Esophagus muscularis mucosa (tissue), 4 donors: ENCODE results near the gene TTC17. TPM values are rescaled to one million over a fixed set of nuclear protein-coding genes. Genes with fewer than 3 reads are reported as not detected.
A peak's percentile ranks its signal among the peaks of the same experiment; 100 is the strongest.

Source experiments
- DNase-seq: peaks from one replicate; pipeline ENCODE4 v3.0.0-alpha.2; 2017; ENCODE audit errors: extremely low spot score
- H3K27ac ChIP-seq, 4 donors: fragments of 200-600 bp; sonication (generic); replicated peaks in 1 of 4; 1 replicate in 3 of 4; 2 replicates in 1 of 4; pipeline ENCODE4 v1.5.1; 2016 to 2019; ENCODE audit warnings: mild to moderate bottlenecking in 1 of 4
- H3K27me3 ChIP-seq, 4 donors: fragments of 200-600 bp; sonication (generic); one replicate each; pipeline versions ENCODE4 v1.5.1 to v1.6.0; 2016 to 2019
- H3K36me3 ChIP-seq, 4 donors: fragments of 200-600 bp; sonication (generic); one replicate each; pipeline ENCODE4 v1.5.1; 2016 to 2019
- H3K4me1 ChIP-seq, 4 donors: fragments of 200-600 bp; sonication (generic); one replicate each; pipeline ENCODE4 v1.5.1; 2016 to 2019
- H3K4me3 ChIP-seq, 4 donors: fragments of 200-600 bp; sonication (generic); 1 replicate in 2 of 4; 2 replicates in 2 of 4; pipeline ENCODE4 v1.5.1; 2016 to 2019; ENCODE audit warnings: mild to moderate bottlenecking in 4 of 4, moderate library complexity in 1 of 4
- H3K9me3 ChIP-seq, 4 donors: fragments of 200-600 bp; sonication (generic); 1 replicate in 3 of 4; 2 replicates in 1 of 4; pipeline ENCODE4 v1.5.1; 2016 to 2019
- EP300 ChIP-seq: sonication (generic); formaldehyde crosslinking; IDR thresholded peaks from one replicate; pipeline ENCODE4 v1.6.1; 2017; ENCODE audit warnings: antibody characterized with exemption
- POLR2A ChIP-seq: fragments of 450-650 bp; IDR thresholded peaks from one replicate; pipeline ENCODE4 v1.6.1; 2017; ENCODE audit warnings: antibody characterized with exemption, moderate library complexity, mild to moderate bottlenecking, low read depth
- POLR2AphosphoS5 ChIP-seq, 2 donors: sonication (generic); formaldehyde crosslinking; IDR thresholded peaks; one replicate each; pipeline ENCODE4 v1.6.1; 2017; ENCODE audit warnings: antibody characterized with exemption in 2 of 2
- WGBS: methylation state at CpG from one replicate; pipeline ENCODE4 v1.1.5; 2018; 5-methylcytosine and 5-hydroxymethylcytosine counted together
- intact Hi-C: fragments of 100-400 bp; cut with DNase I; formaldehyde crosslinking; loops from one replicate; pipeline ENCODE4 v1.15.1; 2023
- total RNA-seq, 4 donors: library from RNA; depleted of rRNA; stranded (reverse); fragments of >200 nt; gene quantifications; one replicate each; pipeline versions ENCODE4 v1.1.0 to v1.2.1, GENCODE V29; 2016
- TF ChIP-seq, protein P1 (sequence below), 3 experiments: fragments of 200-600 bp in 2 of 3; fragments of 450-650 bp in 1 of 3; sonication (generic) in 2 of 3; IDR thresholded peaks; one replicate each; pipeline ENCODE4 v1.5.1; 2017 to 2019; ENCODE audit warnings: antibody characterized with exemption in 3 of 3, mild to moderate bottlenecking in 2 of 3, moderate library complexity in 1 of 3

The TTC17 gene
- total RNA-seq, 4 donors from 2014 or later: 45.3 to 73.5 (median 56.1) TPM

DNA sequence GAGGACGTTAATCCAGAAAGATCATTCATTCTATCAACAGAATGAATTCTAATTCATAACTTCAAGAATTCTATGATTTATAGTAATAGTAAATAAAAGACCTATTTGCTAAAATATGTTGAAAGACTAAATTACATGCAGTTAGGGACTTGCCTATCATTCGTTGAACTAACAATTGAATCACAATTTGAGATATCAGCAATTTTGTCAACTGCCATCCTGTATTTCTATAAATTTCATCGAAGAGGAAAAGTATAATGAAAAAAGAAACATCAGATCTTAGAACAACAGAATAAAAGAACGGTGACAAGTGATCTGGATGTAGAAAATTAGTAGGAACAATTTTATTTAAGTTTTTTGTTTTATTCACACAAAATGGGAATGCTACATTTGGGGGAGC, 4.4 kb upstream of the TTC17 start:
- no peak overlapping the region for H3K4me3 ChIP-seq
- H3K36me3 ChIP-seq: no peaks in the 10 kb centered on the region
- H3K4me1 ChIP-seq: peaks cover 0 to 9% (median 6%) of the 10 kb centered on the region in 4 donors
- DNase-seq: no peak
- H3K27me3 ChIP-seq: no peaks in the 10 kb centered on the region
- TF ChIP-seq, protein P1, sequence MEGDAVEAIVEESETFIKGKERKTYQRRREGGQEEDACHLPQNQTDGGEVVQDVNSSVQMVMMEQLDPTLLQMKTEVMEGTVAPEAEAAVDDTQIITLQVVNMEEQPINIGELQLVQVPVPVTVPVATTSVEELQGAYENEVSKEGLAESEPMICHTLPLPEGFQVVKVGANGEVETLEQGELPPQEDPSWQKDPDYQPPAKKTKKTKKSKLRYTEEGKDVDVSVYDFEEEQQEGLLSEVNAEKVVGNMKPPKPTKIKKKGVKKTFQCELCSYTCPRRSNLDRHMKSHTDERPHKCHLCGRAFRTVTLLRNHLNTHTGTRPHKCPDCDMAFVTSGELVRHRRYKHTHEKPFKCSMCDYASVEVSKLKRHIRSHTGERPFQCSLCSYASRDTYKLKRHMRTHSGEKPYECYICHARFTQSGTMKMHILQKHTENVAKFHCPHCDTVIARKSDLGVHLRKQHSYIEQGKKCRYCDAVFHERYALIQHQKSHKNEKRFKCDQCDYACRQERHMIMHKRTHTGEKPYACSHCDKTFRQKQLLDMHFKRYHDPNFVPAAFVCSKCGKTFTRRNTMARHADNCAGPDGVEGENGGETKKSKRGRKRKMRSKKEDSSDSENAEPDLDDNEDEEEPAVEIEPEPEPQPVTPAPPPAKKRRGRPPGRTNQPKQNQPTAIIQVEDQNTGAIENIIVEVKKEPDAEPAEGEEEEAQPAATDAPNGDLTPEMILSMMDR (IDR thresholded peaks at IDR 0.05): no peak
- no peak for TF ChIP-seq EP300
- no peak for TF ChIP-seq POLR2A
- no peak for TF ChIP-seq POLR2AphosphoS5 (IDR thresholded peaks at IDR 0.05)
- intact Hi-C loops: no loop called here
- H3K9me3 ChIP-seq: no peaks in the 10 kb centered on the region
- no peak overlapping the region for H3K27ac ChIP-seq
- 85% methylated on average over 4 of the region's 4 CpGs for WGBS

DNA sequence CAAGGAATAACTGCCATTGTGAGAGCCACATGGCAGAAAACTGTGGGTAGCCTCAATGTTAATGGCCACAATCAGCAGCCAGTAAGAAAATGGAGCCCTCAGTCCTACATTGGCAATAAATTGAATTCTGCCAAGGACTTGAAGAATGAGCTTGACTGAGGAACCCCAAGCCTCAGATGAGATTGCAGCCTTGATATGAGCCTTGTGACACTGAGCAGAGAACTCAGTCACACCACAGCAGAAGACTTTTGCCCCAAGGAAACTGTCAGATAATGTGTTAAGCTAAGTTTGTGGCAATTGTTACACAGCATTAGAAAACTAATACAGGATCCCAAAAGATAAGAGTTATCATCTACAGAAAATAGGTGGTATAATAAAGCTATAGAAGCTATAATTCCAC, 2.4 kb upstream of the TTC17 start:
- no peaks in the 10 kb centered on the region for H3K9me3 ChIP-seq
- no peak overlapping the region for H3K27ac ChIP-seq
- no peaks in the 10 kb centered on the region for H3K27me3 ChIP-seq
- H3K4me1 ChIP-seq: peaks cover 13 to 29% (median 25%) of the 10 kb centered on the region in 4 donors
- intact Hi-C loops: loop anchor here (5.0 kb wide), 1 partner anchor 44 kb away; the partner anchor contains the start of gene API5
- H3K4me3 ChIP-seq: no peak overlapping the region
- no peaks in the 10 kb centered on the region for H3K36me3 ChIP-seq
- no peak for DNase-seq
- no peak for TF ChIP-seq EP300
- TF ChIP-seq POLR2A: no peak
- TF ChIP-seq POLR2AphosphoS5 (IDR thresholded peaks at IDR 0.05): no peak
- TF ChIP-seq, protein P1 (IDR thresholded peaks at IDR 0.05): no peak

DNA sequence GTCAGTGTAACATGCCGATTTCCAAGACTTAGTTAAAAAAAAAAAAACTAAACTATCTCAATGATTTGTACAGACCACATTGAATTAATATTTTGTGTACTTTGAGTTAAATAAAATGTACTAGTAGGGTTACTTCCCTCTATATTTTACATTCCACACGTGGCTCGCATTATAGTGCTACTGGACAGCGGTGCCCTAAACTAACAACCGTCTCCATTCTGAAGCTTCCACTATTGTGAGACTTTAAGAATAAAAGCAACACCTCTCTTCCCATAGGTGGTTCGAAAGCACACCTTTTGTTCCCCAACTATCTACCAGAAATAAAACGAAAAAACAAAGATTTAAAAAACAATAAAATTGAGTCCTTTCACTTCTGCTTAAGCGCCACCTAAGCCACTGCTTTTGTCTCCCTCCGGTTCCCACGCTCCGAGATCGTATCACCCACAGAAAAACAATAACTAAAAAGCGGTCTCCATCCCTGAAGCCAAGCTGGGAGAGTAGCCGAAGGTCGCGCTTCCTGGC, 380 bp upstream of the TTC17 start:
- TF ChIP-seq POLR2A (no peak), POLR2AphosphoS5 (IDR thresholded peaks at IDR 0.05) (no peak), EP300 (no peak)
- TF ChIP-seq, protein P1 (IDR thresholded peaks at IDR 0.05): no peak
- Histone ChIP-seq H3K9me3 (no peaks in the 10 kb centered on the region), H3K4me1 (peaks cover 13 to 44% (median 39%) of the 10 kb centered on the region in 4 donors), H3K4me3 (peak overlapping the region; percentile 68 to 100 (median 85)), H3K27me3 (no peaks in the 10 kb centered on the region), H3K27ac (peak overlapping the region; percentile 82 to 91 (median 86)), H3K36me3 (peaks cover 0 to 7% (median 0%) of the 10 kb centered on the region in 4 donors)
- WGBS: 4% methylated on average over 16 of the region's 16 CpGs
- intact Hi-C loops: loop anchor here (5.0 kb wide), 1 partner anchor 46 kb away; the partner anchor contains the start of gene API5
- no peak for DNase-seq

DNA sequence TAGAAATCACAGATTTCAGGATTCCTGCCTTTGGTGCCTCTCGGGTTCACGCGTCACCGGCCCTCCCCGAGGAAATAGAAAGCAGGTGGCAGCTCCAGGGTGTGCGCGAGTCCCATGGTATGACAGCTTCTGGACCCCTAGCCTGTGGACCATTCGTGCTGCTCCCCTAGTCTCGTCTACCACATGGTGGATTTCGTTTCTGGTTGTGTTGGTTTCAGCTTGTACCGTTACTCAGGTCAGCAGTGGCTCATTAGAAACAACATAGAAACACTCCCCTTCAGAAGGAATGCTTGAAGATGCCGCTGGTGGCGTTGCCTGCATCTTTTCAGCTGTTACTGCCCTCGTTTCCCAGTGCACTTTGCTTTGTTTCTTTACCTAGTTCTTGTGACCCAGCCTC, 700 bp downstream of the TTC17 start:
- Histone ChIP-seq H3K27me3 (no peaks in the 10 kb centered on the region), H3K4me3 (peak overlapping the region; percentile 68 to 100 (median 85)), H3K27ac (peak overlapping the region; percentile 82 to 91 (median 86)), H3K4me1 (peaks cover 13 to 44% (median 39%) of the 10 kb centered on the region in 4 donors), H3K36me3 (peaks cover 0 to 7% (median 0%) of the 10 kb centered on the region in 4 donors), H3K9me3 (no peaks in the 10 kb centered on the region)
- no peak for TF ChIP-seq POLR2A
- no peak for TF ChIP-seq POLR2AphosphoS5 (IDR thresholded peaks at IDR 0.05)
- TF ChIP-seq, protein P1 (IDR thresholded peaks at IDR 0.05): no peak
- TF ChIP-seq EP300: no peak
- no peak for DNase-seq
- intact Hi-C loops: loop anchor here (5.0 kb wide), 1 partner anchor 47 kb away; the partner anchor contains the start of gene API5
- 0% methylated on average over 7 of the region's 14 CpGs for WGBS
